ENCODE results near the gene UBALD1.

DNA sequence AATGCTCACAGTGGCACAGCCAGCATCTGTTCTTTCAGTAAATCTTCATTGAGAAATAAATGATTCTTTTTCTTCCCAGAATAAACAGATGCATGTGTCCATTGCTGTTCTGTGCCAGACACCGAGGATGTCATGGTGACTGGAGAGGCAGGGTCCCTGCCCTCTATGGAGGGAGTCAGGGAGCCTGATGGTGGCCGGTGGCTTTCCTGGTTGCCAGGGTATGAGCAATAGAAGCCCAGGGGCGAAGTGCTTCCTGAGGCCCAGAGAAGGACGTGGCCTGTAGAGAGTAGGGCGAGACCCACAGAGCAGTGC lies 48.7 kb upstream of the UBALD1 start:
- TF ChIP-seq, protein P1, sequence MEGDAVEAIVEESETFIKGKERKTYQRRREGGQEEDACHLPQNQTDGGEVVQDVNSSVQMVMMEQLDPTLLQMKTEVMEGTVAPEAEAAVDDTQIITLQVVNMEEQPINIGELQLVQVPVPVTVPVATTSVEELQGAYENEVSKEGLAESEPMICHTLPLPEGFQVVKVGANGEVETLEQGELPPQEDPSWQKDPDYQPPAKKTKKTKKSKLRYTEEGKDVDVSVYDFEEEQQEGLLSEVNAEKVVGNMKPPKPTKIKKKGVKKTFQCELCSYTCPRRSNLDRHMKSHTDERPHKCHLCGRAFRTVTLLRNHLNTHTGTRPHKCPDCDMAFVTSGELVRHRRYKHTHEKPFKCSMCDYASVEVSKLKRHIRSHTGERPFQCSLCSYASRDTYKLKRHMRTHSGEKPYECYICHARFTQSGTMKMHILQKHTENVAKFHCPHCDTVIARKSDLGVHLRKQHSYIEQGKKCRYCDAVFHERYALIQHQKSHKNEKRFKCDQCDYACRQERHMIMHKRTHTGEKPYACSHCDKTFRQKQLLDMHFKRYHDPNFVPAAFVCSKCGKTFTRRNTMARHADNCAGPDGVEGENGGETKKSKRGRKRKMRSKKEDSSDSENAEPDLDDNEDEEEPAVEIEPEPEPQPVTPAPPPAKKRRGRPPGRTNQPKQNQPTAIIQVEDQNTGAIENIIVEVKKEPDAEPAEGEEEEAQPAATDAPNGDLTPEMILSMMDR (IDR thresholded peaks at IDR 0.05) = no peak
- TF ChIP-seq EZH2 (IDR thresholded peaks at IDR 0.05; ENCODE audit: borderline replicate concordance, insufficient read depth, low read depth, low read length, poor library complexity, severe bottlenecking) = no peak
